Middle frontal gyrus (tissue), 1 donor: ENCODE measurements around the gene KANK4.
"Not testable (repeated sequence)": the region's sequence is repeated elsewhere in the genome, so short reads cannot be mapped to it uniquely, and the experiment has no call there.

Source experiments
- DNase-seq: peaks from one replicate; pipeline ENCODE4 v3.0.0-alpha.2; 2015; ENCODE audit warnings: low spot score; ENCODE audit errors: extremely low spot score

KANK4 gene

DNA sequence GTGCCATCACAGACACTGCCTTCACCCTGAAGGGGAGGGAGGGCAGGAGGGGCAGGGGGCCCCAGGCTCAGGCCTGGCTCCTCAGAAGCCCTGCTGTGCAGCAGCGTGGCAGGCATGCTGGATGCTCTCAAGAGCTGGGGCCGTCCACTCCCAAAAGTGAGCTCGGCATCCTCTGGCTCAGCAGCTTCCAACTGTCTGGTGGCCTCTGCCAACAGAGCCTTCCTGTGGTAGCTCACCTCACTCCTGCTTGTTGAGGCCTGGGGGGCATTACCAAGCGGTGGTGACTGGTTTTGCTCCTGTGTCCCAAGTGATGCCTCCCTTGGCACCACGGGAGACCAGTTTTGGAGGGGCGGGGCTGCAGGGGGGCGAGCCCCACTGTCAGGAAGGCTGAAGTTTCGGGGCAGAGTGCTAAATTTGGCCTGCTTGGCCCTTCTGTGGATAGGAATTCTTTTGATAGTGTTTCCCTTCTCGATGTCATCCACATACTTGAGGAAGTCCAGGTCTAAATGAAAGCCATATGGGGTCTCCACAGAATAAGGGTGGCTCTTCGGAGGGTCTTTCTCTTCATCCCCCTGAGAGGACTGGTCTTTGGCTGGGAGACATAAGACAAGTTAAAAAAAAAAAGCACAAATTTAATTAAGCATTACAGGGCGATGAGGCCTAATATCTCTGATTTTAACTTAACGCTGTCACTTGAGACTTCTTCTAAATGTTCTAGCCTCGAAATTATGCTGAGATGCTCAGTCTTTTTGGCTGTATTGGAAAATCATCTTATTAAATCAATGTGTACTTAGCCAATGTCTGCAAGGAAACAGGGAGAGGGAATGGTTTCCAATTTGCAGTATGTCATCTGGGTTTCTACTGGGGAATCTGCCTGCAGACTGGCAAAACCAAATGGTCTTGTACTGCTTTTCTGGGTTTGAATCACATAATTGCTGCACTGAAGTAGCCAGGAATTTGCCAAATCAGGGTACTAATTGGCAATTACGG is 44.4 kb downstream of the KANK4 start:
- DNase-seq = no peak

DNA sequence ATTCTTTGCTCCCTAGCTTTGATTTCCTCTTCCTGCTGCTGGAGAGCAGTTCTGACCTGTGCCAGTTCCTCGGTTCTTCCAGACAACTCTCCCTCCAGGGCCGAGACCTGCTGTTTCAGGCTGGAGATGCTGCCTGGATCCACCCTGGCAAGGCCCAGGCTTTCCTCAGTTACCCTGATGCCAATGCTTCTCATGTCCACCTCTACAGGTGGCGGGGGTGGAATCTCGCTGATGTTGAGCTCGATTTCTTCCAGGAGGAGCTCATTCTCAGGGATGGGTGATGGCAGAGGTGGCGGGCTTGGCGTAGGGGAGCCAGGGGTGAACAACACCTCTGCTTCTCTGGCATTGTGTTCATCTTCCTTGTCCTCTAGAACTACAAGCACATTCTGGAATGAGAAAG is 45.3 kb downstream of the KANK4 start:
- DNase-seq = no peak

DNA sequence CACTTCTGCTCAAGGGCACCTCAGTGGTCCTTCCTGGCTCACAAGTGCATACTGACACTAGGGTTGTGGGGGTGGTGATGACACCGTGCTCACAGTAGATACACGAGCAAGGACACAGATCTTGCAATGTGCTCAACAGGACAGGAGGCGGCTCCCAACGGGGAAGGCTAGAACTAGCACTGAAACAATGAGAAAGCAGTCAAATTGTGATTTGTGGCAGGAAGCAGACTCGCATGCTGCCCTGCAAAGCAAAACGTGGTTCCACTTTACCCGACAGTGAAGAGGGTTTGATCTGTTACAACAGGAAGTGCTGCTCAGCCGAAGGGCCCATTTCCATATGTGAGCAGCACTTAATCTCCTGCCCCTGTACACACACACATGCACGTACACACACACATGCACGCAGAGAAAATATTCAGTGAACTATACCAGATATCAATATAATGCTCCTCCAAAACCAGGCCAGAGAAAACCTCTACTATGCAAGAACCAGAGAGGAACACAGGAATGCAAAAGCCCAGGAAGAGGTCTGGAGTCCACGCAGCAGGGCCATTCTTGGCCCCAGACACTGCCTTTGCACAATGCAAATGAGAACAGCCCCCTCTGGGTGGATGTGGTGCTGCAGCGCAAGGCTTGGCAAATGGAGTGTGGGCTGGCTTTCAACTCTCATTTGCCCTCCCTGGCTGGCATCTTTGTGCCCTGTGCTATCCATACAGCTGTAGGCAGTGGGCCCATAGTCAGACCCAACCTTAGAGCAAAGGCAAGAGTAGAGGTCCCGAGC is 47.1 kb downstream of the KANK4 start:
- no peak for DNase-seq

DNA sequence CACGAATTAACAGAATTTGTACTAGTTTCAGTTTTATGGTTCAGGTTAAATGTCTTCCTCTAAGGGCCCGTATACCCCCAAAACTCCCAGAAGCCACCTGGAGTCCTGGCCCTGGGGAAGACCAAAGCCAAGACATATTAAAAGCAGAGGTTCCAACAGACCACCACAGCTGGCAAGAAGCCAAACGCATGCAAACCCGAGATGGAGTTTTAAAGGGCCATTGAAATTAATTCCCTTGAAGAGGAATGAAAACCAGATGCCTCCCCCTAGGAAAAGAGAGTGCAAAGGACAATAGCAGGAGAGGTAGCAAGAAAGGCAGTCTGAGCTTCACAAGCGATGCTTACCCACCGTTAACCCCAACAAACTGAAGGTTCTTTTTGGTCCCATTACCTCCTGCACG is 48.1 kb downstream of the KANK4 start:
- DNase-seq = no peak

DNA sequence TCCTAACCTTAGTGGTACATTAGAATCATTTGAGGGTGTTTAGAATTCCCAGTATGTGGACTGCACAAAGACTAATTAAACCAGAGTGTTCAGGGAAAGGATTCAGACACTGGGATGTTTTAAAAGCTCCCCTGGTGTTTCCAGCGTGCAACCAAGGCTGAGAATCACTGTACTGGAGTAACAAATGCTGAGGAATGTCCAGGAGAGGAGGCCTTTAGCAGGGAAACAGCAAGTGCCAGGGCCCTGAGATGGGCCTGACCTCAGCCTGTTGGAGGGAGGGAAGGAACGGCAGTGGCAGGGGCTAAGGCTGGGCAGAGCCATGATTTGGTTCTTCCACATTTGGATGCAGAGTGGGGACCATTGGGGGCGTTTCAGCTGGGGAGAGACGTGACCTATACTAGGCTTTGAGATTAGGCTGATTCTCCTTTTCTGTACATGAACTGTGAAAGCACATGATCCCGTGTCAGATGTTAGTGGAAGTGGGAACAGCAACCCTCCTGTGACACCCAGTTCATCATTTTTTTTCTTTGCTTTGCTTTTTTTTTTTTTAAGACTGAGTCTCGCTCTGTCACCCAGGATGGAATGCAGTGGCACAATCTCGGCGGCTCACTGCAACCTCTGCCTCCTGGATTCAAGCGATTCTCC is 49.3 kb downstream of the KANK4 start:
- no peak for DNase-seq

DNA sequence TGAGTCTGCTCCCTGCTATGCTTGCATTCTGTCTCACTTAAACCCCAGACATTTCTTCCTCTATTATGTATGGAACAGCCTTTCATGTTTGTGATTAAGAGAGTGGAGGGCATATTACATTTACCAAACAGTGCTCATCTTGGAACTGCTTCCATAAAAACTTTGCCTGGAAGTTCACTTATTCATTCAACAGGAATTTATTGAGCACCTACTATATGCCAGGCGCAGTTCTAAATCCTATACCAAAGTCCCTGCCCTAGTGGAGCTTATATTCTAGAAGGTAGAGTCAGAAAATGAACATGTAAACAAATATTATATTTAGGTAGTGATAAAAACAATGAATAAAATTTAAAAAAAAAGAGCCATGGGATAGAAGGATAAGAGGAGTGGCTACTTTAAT is 49.8 kb downstream of the KANK4 start:
- DNase-seq = no peak

DNA sequence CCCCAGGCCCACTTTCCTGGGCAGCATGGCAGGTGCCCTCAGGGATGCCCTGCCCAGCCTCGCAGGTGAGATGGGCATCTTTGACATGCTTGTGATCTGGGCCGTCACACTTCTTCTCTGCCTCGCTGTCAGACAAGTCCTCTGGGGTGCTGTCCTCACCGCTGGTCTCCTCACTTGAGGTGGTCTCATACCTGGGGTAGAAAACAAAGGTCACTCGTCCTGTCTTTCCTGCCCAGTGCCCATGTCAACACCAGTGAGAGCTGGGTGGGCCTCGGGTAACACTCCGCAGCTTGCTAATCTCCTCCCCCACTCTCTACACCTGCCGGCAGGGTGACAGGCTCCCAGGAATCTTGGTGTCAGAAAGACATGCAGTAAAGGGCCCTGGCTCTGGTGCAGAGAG is 50.9 kb downstream of the KANK4 start:
- DNase-seq = no peak

DNA sequence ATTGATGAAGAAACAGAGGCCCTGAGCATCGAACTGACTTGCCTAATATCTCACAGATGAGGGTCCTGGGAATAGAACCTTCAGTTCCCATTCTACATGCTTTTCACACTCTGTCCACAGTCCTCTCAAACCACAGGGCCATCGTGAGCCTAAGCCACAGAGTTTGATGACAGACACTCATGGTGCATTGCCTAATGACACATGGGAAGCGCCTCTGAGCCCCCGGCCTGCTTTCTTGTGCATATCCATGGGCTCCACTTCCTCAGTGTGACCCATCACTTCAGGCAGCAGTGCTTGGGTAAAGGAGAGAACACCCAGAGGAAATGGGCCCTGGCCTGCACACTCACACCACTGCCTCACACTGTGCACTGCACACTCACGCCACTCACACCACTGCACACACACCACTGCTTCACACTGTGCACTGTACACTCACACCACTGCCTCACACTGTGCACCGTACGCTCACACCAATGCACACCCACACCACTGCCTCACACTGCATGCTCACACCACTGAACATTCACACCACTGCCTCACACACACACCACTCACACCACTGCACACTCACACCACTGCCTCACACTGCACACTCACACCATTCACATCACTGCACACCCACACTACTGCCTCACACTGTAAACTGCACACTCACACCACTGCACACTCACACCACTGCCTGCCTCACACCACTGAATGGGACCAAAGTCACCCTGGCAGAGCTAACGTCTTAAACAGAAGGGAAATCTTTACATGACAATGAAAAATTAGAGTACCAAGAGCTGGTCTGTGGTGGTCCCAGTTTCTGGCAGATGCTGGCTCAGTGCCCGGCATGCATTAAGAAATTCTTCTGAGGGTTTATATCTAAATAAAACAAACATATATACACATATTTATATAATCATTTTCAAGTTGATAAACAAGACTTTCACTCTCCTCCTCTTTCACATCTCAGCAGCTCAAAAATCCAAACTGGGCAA is 53.0 kb downstream of the KANK4 start:
- no peak for DNase-seq

DNA sequence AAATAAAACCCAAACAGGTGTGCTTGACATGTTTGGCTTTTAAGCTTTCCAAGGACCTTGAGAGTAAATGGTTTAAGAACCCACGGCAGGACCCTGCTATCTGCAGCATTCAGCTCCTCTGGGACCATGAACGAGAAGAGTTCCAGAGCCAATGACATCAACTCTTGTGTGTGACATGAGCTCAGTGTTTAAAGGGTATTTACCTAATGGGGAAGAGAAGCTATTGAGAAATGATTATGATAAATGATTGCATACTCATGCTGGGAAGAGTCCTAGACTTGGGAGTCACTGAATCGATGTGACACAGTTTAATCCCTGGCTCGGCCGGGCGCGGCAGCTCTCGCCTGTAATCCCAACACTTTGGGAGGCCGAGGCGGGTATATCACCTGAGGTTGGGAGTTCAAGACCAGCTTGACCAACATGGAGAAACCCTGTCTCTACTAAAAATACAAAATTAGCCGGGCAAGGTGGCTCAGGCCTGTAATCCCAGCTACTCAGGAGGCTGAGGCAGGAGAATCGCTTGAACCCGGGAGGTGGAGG is 55.4 kb downstream of the KANK4 start:
- DNase-seq = no peak

DNA sequence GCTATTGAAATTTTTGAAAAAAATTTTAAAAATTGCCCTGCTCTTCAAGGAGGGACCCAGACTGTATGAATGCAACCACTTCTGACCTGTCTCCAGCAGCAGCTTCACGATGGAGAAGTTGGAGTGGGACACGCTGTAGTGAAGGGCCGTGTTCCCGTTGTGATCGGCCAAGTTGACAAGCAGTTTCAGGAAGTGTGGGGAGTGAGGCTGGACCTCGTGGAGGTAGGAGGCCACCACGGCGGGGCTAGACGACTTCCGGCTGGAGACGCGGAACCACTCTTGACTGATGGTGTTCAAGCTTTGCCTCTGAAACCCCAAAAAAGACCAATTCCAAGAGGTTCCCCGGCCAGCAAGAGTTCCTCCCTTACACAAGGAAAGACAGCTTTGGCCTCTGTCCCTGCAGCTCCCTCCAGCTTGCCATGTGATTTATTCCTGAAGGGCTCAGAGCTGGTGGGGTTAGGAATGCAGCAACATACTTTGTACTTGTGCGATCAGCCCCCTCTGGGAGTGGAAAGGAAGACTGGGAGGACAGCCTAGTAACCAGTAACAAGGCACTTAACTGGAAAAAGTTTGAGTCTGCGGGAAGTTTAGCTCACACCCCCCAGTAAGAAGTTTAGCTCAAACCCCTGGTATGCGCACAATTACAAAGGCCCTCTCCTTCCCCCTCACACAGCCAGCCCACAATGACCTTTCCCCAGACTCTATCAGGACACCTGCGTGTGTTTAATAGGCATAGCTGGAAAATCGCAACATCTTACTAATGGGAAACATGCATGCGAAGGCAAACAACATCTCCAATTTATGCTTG is 56.0 kb downstream of the KANK4 start:
- DNase-seq = no peak

DNA sequence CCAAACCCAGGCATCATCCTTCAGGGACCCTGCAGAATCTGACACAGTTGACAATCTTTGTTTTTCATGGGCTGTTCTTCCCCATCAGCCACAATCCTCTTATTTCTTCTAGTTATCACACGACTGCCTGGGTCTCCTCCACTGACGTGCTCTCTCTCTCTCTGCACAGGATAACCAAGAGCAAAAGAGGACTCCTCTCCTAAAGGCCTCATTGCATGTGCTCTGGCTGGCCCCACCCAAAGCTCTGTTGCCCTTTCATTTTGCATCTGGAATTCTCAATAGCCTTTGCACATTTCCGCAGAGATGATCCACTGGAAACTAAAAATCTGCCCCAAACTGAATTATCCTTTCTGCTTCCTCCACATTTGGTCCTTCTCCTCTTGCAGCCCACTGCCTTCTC is 58.5 kb downstream of the KANK4 start:
- DNase-seq = no peak

DNA sequence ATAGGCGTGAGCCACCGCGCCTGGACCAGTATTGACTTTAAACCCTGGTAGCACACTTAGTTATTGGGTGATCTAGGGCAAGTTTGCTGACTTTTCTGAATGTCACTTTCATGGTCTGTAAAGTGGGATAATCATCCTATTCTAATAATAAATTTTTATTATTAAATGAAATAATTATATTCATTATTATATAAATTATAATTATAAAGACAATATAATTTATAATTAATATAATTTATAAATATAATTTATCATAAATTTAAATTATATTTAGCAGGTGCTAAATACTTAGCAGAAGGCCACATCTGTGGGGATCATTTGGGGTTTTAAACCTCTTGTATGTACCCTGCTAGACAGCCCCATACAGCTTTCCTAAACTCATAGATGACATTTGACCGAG is 59.7 kb downstream of the KANK4 start:
- no peak for DNase-seq

DNA sequence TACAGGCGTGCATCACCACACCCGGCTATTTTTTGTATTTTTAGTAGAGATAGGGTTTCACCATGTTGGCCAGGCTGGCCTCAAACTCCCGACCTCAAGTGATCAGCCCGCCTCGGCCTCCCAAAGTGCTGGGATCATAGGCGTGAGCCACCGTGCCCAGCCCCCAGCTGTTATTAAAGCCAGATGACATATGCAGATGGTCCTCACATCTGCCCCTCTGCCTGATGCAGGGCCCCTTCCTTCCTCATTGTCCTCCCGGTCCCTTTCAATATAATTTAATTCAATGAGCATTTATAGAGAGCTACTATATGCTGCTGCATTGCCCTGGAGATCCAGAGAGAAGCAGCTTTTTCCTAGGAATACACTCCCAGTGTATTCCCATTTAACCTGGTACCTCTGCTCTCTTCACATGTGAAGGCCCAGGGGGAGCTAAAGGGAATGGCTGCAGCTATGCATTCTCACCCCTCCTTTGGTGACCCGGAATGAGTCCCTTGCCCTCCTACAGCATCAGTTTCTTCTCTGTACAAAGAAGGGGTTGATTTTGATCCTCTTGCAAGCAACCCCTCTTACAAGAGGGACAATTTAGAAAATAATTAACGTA is 69.0 kb downstream of the KANK4 start:
- DNase-seq = no peak

DNA sequence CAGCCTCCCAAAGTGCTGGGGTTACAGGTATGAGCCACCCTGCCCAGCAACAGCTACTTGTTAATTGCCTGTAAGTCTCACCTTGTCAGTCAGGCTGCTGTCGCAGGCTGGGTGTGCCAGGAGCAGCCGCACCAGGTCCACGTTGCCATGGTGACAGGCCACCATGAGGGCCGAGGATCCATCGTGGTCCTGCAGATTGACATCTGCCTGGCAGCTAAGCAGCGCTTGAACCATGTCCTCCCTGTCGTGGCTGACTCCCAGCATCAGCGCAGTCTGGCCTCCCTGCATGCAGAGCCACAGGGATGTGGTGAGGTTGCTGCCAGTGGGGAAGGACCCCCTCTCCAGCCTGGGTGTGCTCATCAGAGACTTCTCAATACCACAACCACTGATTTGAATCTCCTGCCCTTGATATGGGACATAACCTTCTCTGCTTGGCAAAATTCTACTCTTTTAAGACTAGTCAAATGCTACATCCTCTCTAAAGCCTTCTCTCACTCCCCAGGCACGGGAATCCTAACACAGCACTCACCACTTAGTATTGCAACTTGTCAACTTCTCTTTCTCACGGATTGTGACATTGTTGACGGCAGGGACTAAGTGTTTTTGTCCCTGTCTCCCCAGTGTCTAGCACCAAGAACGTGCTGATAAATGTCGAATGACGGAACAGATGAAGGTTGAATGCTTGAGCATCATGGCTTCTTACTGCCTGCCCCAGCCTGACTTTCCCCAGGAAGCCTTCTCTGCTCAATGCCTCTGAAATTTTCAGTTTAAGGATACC is 71.7 kb downstream of the KANK4 start:
- DNase-seq = no peak

DNA sequence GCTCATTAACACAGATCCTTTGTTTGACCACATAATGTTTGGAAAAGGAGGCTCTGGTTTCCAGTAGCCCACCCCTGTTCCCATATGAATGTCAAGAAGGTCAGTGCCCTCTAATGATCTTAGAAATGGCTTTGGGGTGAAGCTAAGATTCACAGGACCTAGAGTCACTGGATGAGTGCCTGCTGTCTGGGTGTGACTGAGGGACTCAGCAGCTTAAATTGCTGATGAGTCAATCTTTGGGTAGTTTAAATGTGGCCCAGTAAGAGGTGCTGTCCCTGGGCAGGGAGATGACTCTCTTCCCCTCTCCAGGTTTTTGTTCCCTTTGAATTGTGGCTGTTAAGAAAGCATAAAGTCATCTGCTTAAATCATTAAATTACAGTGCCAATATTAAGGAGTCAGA is 74.0 kb downstream of the KANK4 start:
- no peak for DNase-seq

DNA sequence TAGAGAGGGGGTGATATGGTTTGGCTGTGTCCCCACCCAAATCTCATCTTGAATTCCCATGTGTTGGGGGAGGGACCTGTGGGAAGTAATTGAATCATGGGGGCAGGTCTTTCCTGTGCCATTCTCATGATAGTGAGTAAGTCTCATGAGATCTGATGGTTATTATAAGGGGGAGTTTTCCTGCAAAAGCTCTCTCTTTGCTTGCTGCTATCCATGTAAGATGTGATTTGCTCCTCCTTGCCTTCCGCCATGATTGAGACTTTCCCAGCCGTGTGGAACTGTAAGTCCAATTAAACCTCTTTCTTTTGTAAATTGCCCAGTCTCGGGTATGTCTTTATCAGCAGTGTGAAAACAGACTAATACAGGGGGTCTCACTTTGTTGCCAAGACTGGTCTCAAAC is 74.9 kb downstream of the KANK4 start:
- not testable (repeated sequence) for DNase-seq

DNA sequence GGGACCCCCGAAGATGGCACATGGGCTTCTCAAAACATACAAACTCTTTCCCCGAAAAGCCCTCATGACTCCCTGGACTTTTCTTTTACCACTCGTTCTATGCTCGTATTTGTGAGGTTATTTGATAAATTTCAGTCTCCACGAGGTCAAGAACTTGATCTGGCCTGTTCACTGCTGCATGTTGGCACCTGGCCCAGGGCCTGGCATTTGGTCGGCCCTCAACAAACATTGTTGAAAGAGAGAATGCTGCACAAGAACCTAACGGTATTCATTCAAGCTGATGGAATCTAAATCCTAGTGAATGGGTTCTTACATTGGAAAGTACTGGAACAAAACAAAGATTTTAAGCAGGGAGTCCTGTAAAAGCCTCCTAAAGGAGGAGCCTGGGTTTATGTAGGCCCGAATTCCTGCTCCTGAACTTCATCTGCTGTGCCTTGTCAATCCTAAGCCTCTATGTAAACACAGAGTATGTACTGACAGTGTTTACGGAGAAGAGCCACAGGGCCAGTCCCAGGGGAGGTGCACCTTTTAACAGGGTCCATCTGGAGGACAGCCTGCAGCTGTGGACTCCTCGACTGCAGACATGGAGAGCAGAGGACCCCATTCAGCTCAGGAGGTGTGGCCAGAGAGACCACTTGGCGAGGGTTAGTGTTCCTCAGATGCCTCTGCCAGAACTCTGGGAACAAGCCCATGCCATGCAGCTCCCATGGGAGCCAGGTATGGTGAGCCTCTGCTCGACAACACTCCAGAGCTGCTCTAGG is 77.7 kb downstream of the KANK4 start:
- DNase-seq = no peak
